ENCODE results near the gene ZNF644.

ZNF644 gene

GRCh38 chr1:90963236-90963635 lies 58.6 kb downstream of the ZNF644 start:
- H3F3A ChIP-seq (ENCODE audit: insufficient read depth, low read length): no peaks in the 10 kb centered on the region
- H2AFZ ChIP-seq (ENCODE audit: low read length): no peak overlapping the region
- no peaks in the 10 kb centered on the region for H4K20me1 ChIP-seq (ENCODE audit: insufficient read depth, low read length)
- no peak for TF ChIP-seq EZH2 (IDR thresholded peaks at IDR 0.05; ENCODE audit: borderline replicate concordance, low read length)
- TF ChIP-seq CTCF (IDR thresholded peaks at IDR 0.05; ENCODE audit: low read length): no peak
- no peak overlapping the region for H3K4me3 ChIP-seq (ENCODE audit: low read depth, low read length, poor library complexity, severe bottlenecking)
- H3K79me2 ChIP-seq (ENCODE audit: insufficient read depth, low read length): peaks cover 55% of the 10 kb centered on the region
- H3K9me3 ChIP-seq (ENCODE audit: low read length): peaks cover 8% of the 10 kb centered on the region; the same call in 1 of the 2 replicates
- no peak overlapping the region for H3K4me2 ChIP-seq (ENCODE audit: low read length)
- no peak overlapping the region for H3K9ac ChIP-seq (ENCODE audit: low read length)
- no peak overlapping the region for H3K27ac ChIP-seq (ENCODE audit: low read depth, low read length, poor library complexity, severe bottlenecking)
- peaks cover 36% of the 10 kb centered on the region for H3K36me3 ChIP-seq (ENCODE audit: insufficient read depth, low read length)
- H3K9me2 ChIP-seq (ENCODE audit: low read depth, low read length): no peaks in the 10 kb centered on the region
- no peaks in the 10 kb centered on the region for H3K27me3 ChIP-seq (ENCODE audit: insufficient read depth, low read length)
- no peaks in the 10 kb centered on the region for H3K4me1 ChIP-seq (ENCODE audit: insufficient read depth, low read length, severe bottlenecking)

GRCh38 chr1:90959352-90960206 lies 62.3 kb downstream of the ZNF644 start:
- Histone ChIP-seq H3K4me2 (ENCODE audit: low read length) (no peak overlapping the region), H3K79me2 (ENCODE audit: insufficient read depth, low read length) (peaks cover 90% of the 10 kb centered on the region), H3K36me3 (ENCODE audit: insufficient read depth, low read length) (peaks cover 64% of the 10 kb centered on the region)

DNA sequence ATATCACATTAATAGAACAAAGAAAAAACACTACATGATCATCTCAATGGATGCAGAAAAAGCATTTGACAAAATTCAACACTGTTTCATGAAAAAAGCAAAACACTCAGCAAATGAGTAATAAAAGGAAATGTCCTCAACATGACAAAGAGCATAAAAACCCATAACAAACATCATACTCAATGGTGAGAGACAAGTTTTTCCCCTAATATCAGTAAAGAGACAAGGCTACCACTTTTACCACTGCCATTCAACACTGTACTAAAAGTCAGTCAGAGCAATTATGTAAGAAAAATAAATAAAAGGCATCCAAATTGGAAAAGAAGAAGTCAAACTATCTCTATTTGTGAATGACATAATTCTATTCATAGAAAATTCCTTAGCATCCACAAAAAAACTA lies 64.3 kb downstream of the ZNF644 start:
- Histone ChIP-seq H3K4me2 (ENCODE audit: low read length) (no peak overlapping the region), H3K79me2 (ENCODE audit: insufficient read depth, low read length) (peaks cover 83% of the 10 kb centered on the region), H4K20me1 (ENCODE audit: insufficient read depth, low read length) (no peaks in the 10 kb centered on the region), H3K9me3 (ENCODE audit: low read length) (peaks cover 21% of the 10 kb centered on the region; the same call in 1 of the 2 replicates), H3K9ac (ENCODE audit: low read length) (no peak overlapping the region), H3K36me3 (ENCODE audit: insufficient read depth, low read length) (peaks cover 55% of the 10 kb centered on the region), H3K9me2 (ENCODE audit: low read depth, low read length) (no peaks in the 10 kb centered on the region), H3K4me1 (ENCODE audit: insufficient read depth, low read length, severe bottlenecking) (no peaks in the 10 kb centered on the region), H3K27me3 (ENCODE audit: insufficient read depth, low read length) (no peaks in the 10 kb centered on the region), H2AFZ (ENCODE audit: low read length) (no peak overlapping the region), H3K27ac (ENCODE audit: low read depth, low read length, poor library complexity, severe bottlenecking) (no peak overlapping the region), H3F3A (ENCODE audit: insufficient read depth, low read length) (no peaks in the 10 kb centered on the region), H3K4me3 (ENCODE audit: low read depth, low read length, poor library complexity, severe bottlenecking) (no peak overlapping the region)
- TF ChIP-seq CTCF (IDR thresholded peaks at IDR 0.05; ENCODE audit: low read length): no peak
- no peak for TF ChIP-seq EZH2 (IDR thresholded peaks at IDR 0.05; ENCODE audit: borderline replicate concordance, low read length)

More at GRCh38 chr1:90959352-90960206, 62.3 kb downstream of the ZNF644 start:
- H3K9me3 ChIP-seq (ENCODE audit: low read length): peaks cover 21% of the 10 kb centered on the region; the same call in 1 of the 2 replicates
- no peak for TF ChIP-seq CTCF (IDR thresholded peaks at IDR 0.05; ENCODE audit: low read length)
- no peak for TF ChIP-seq EZH2 (IDR thresholded peaks at IDR 0.05; ENCODE audit: borderline replicate concordance, low read length)
- H3K27ac ChIP-seq (ENCODE audit: low read depth, low read length, poor library complexity, severe bottlenecking): no peak overlapping the region
- no peaks in the 10 kb centered on the region for H3K27me3 ChIP-seq (ENCODE audit: insufficient read depth, low read length)
- no peaks in the 10 kb centered on the region for H3K9me2 ChIP-seq (ENCODE audit: low read depth, low read length)
- H3K4me3 ChIP-seq (ENCODE audit: low read depth, low read length, poor library complexity, severe bottlenecking): no peak overlapping the region
- H3F3A ChIP-seq (ENCODE audit: insufficient read depth, low read length): no peaks in the 10 kb centered on the region
- H4K20me1 ChIP-seq (ENCODE audit: insufficient read depth, low read length): no peaks in the 10 kb centered on the region
- no peaks in the 10 kb centered on the region for H3K4me1 ChIP-seq (ENCODE audit: insufficient read depth, low read length, severe bottlenecking)
- H2AFZ ChIP-seq (ENCODE audit: low read length): no peak overlapping the region
- no peak overlapping the region for H3K9ac ChIP-seq (ENCODE audit: low read length)
